Lower lobe of right lung (tissue), 2 donors: ENCODE results near the gene TXNRD1. TPM values are rescaled to one million over a fixed set of nuclear protein-coding genes. Genes with fewer than 3 reads are reported as not detected.

Experiments
- ATAC-seq, 2 donors: fragments of 200-7000 bp; cut with Tn5 transposase; one replicate each; pipeline ENCODE4 v1.9.1; 2020 to 2022; ENCODE audit warnings: mild to moderate bottlenecking in 2 of 2, moderate library complexity in 2 of 2
- DNase-seq: peaks from one replicate; pipeline ENCODE4 v3.0.0-alpha.2; 2020
- H3K27ac ChIP-seq: fragments of 200-600 bp; one replicate; pipeline ENCODE4 v1.8.0; 2022
- H3K27me3 ChIP-seq: fragments of 200-600 bp; one replicate; pipeline ENCODE4 v1.8.0; 2022; ENCODE audit warnings: low read depth
- H3K36me3 ChIP-seq: fragments of 200-600 bp; one replicate; pipeline ENCODE4 v1.8.0; 2022; ENCODE audit warnings: mild to moderate bottlenecking
- H3K4me1 ChIP-seq: fragments of 200-600 bp; one replicate; pipeline ENCODE4 v1.8.0; 2022
- H3K4me3 ChIP-seq: fragments of 200-600 bp; one replicate; pipeline ENCODE4 v1.8.0; 2022; ENCODE audit warnings: mild to moderate bottlenecking
- H3K9me3 ChIP-seq: fragments of 200-600 bp; one replicate; pipeline ENCODE4 v1.8.0; 2022
- CTCF ChIP-seq: fragments of 200-600 bp; IDR thresholded peaks from one replicate; pipeline ENCODE4 v1.8.0; 2022; ENCODE audit warnings: antibody characterized with exemption, mild to moderate bottlenecking
- intact Hi-C: fragments of 100-400 bp; cut with DNase I; formaldehyde crosslinking; loops from one replicate; pipeline ENCODE4 v1.11.0; 2022
- total RNA-seq: library from RNA; stranded (reverse); fragmentation: NEBNext Ultra II Directional; extraction: Animal tissue kit (Norgen Biotek cat#: 25700); gene quantifications from one replicate; pipeline ENCODE4 v1.2.1, GENCODE V29; 2021
- donor health status: DM: no; HTN: yes; CAD: no; lungs with severe emphysema.

Gene TXNRD1
- total RNA-seq, 1 donor from 2014 or later = 144 TPM

- no peak for TF ChIP-seq CTCF
Measured at GRCh38 chr12:104348994-104349494, 133.5 kb downstream of the TXNRD1 start.

GRCh38 chr12:104350211-104351056 lies 134.9 kb downstream of the TXNRD1 start:
- H3K9me3 ChIP-seq = no peaks in the 10 kb centered on the region
- H3K4me3 ChIP-seq = no peak overlapping the region
- peaks cover 86% of the 10 kb centered on the region for H3K36me3 ChIP-seq
- no peaks in the 10 kb centered on the region for H3K27me3 ChIP-seq
- no peak for TF ChIP-seq CTCF
- DNase-seq (no peak), ATAC-seq (no peak)
- no peaks in the 10 kb centered on the region for H3K4me1 ChIP-seq
- H3K27ac ChIP-seq = no peak overlapping the region
- intact Hi-C loops = loop anchor here (10.0 kb wide), 1 partner anchor 136 kb away; the partner anchor contains the start of gene TXNRD1

More at GRCh38 chr12:104348994-104349494, 133.5 kb downstream of the TXNRD1 start:
- Histone ChIP-seq H3K4me1 (no peaks in the 10 kb centered on the region), H3K36me3 (peaks cover 78% of the 10 kb centered on the region), H3K27ac (no peak overlapping the region), H3K27me3 (no peaks in the 10 kb centered on the region), H3K9me3 (no peaks in the 10 kb centered on the region), H3K4me3 (no peak overlapping the region)
- intact Hi-C loops = no loop called here
- DNase-seq = no peak
- ATAC-seq = no peak

- DNase-seq = no peak
- H3K27me3 ChIP-seq = no peaks in the 10 kb centered on the region
- ATAC-seq = no peak
- H3K9me3 ChIP-seq = no peaks in the 10 kb centered on the region
- no peak overlapping the region for H3K27ac ChIP-seq
- intact Hi-C loops = loop anchor here (10.0 kb wide), 1 partner anchor 137 kb away; the partner anchor contains the start of gene TXNRD1
- no peak overlapping the region for H3K4me3 ChIP-seq
- no peaks in the 10 kb centered on the region for H3K4me1 ChIP-seq
- peaks cover 77% of the 10 kb centered on the region for H3K36me3 ChIP-seq
- no peak for TF ChIP-seq CTCF
Measured at GRCh38 chr12:104351057-104351983, 135.7 kb downstream of the TXNRD1 start.

- ATAC-seq = no peak
Measured at GRCh38 chr12:104352106-104352713, 136.6 kb downstream of the TXNRD1 start.

More at GRCh38 chr12:104352106-104352713, 136.6 kb downstream of the TXNRD1 start:
- Histone ChIP-seq H3K27ac (no peak overlapping the region), H3K27me3 (no peaks in the 10 kb centered on the region), H3K4me3 (no peak overlapping the region), H3K9me3 (no peaks in the 10 kb centered on the region), H3K4me1 (no peaks in the 10 kb centered on the region), H3K36me3 (peaks cover 68% of the 10 kb centered on the region)
- no peak for DNase-seq
- intact Hi-C loops = loop anchor here (10.0 kb wide), 1 partner anchor 137 kb away; the partner anchor contains the start of gene TXNRD1
- no peak for TF ChIP-seq CTCF
